Loucy (cell line): ENCODE data around the gene HDHD5.

ENCODE experiments used
- H2AFZ ChIP-seq: fragments of 200-600 bp; sonication (generic); 2 replicates; pipeline ENCODE4 v1.6.0; 2016; ENCODE audit warnings: antibody characterized with exemption, mild to moderate bottlenecking, low read length, moderate library complexity
- H3F3A ChIP-seq: fragments of 200-600 bp; 2 replicates; pipeline ENCODE4 v1.6.0; 2016; ENCODE audit warnings: antibody characterized with exemption, low read depth, mild to moderate bottlenecking
- H3K27me3 ChIP-seq: fragments of 200-600 bp; sonication (generic); 2 replicates; pipeline ENCODE4 v1.6.1; 2014; ENCODE audit warnings: low read length, mild to moderate bottlenecking; ENCODE audit not compliant: insufficient read depth, poor library complexity, severe bottlenecking
- H3K36me3 ChIP-seq: fragments of 200-600 bp; sonication (generic); 2 replicates; pipeline ENCODE4 v1.6.1; 2016; ENCODE audit warnings: low read length; ENCODE audit not compliant: insufficient read depth
- H3K4me1 ChIP-seq: fragments of 200-600 bp; sonication (generic); 2 replicates; pipeline ENCODE4 v1.5.1; 2014; ENCODE audit warnings: low read length, mild to moderate bottlenecking; ENCODE audit not compliant: insufficient read depth, poor library complexity, severe bottlenecking
- H3K4me2 ChIP-seq: fragments of 200-600 bp; sonication (generic); 2 replicates; pipeline ENCODE4 v1.6.0; 2014; ENCODE audit warnings: antibody characterized with exemption, low read length, low read depth, mild to moderate bottlenecking; ENCODE audit not compliant: poor library complexity, severe bottlenecking
- H3K4me3 ChIP-seq: fragments of 200-600 bp; sonication (generic); 2 replicates; pipeline ENCODE4 v1.5.1; 2014; ENCODE audit warnings: low read length, mild to moderate bottlenecking, mixed read lengths; ENCODE audit not compliant: poor library complexity, severe bottlenecking
- H3K79me2 ChIP-seq: fragments of 200-600 bp; sonication (generic); 2 replicates; pipeline ENCODE4 v1.6.1; 2014; ENCODE audit warnings: low read length; ENCODE audit not compliant: insufficient read depth
- H3K9ac ChIP-seq: fragments of 200-600 bp; sonication (generic); 2 replicates; pipeline ENCODE4 v1.6.0; 2014; ENCODE audit warnings: mild to moderate bottlenecking, low read depth, low read length, moderate library complexity; ENCODE audit not compliant: poor library complexity, severe bottlenecking
- H3K9me2 ChIP-seq: fragments of 200-600 bp; sonication (generic); replicated peaks from 2 replicates; pipeline ENCODE4 v1.6.1; 2016; ENCODE audit warnings: low read depth, low read length, mixed read lengths
- H3K9me3 ChIP-seq: fragments of 200-600 bp; sonication (generic); 2 replicates; pipeline ENCODE4 v1.6.1; 2014; ENCODE audit warnings: mild to moderate bottlenecking, antibody characterized with exemption, low read length, low read depth; ENCODE audit not compliant: insufficient read depth
- H4K20me1 ChIP-seq: fragments of 200-600 bp; sonication (generic); 2 replicates; pipeline ENCODE4 v1.6.0; 2014; ENCODE audit warnings: antibody characterized with exemption, low read length, mild to moderate bottlenecking; ENCODE audit not compliant: insufficient read depth, poor library complexity, severe bottlenecking
- CTCF ChIP-seq: fragments of 200-600 bp; sonication (generic); conservative IDR thresholded peaks from 2 replicates; pipeline ENCODE4 v1.5.1; 2014; ENCODE audit warnings: mild to moderate bottlenecking, antibody characterized with exemption, low read length
- EZH2phosphoT487 ChIP-seq: fragments of 200-600 bp; IDR thresholded peaks from 2 replicates; pipeline ENCODE4 v1.6.1; 2018; ENCODE audit warnings: antibody characterized with exemption, mild to moderate bottlenecking, moderate library complexity, borderline replicate concordance

HDHD5 gene

GRCh38 chr22:17137170-17137569 is 21.9 kb downstream of the HDHD5 start:
- H3K36me3 ChIP-seq, result peaks cover 54% of the 10 kb centered on the region; the same call in 1 of the 2 replicates
- H3K9ac ChIP-seq, result no peak overlapping the region
- no peaks in the 10 kb centered on the region for H3K27me3 ChIP-seq
- H3K79me2 ChIP-seq, result no peaks in the 10 kb centered on the region
- TF ChIP-seq EZH2phosphoT487 (no peak), CTCF (no peak)
- H3K4me1 ChIP-seq, result no peaks in the 10 kb centered on the region
- H4K20me1 ChIP-seq, result no peaks in the 10 kb centered on the region
- no peak overlapping the region for H2AFZ ChIP-seq
- no peak overlapping the region for H3K4me2 ChIP-seq
- no peaks in the 10 kb centered on the region for H3K9me3 ChIP-seq
- no peak overlapping the region for H3K4me3 ChIP-seq
- H3K9me2 ChIP-seq, result no peaks in the 10 kb centered on the region
- H3F3A ChIP-seq, result no peaks in the 10 kb centered on the region

GRCh38 chr22:17135153-17135760 is 23.8 kb downstream of the HDHD5 start:
- no peaks in the 10 kb centered on the region for H3K4me1 ChIP-seq
- H3K4me3 ChIP-seq, result no peak overlapping the region
- no peak overlapping the region for H3K4me2 ChIP-seq
- TF ChIP-seq CTCF (no peak), EZH2phosphoT487 (no peak)
- H3F3A ChIP-seq, result no peaks in the 10 kb centered on the region
- no peaks in the 10 kb centered on the region for H3K79me2 ChIP-seq
- H3K36me3 ChIP-seq, result peaks cover 35% of the 10 kb centered on the region; the same call in 1 of the 2 replicates
- H3K9me3 ChIP-seq, result no peaks in the 10 kb centered on the region
- no peak overlapping the region for H3K9ac ChIP-seq
- no peak overlapping the region for H2AFZ ChIP-seq
- no peaks in the 10 kb centered on the region for H3K9me2 ChIP-seq
- no peaks in the 10 kb centered on the region for H3K27me3 ChIP-seq
- no peaks in the 10 kb centered on the region for H4K20me1 ChIP-seq

GRCh38 chr22:17133137-17133536 is 25.9 kb downstream of the HDHD5 start:
- H3F3A ChIP-seq, result no peaks in the 10 kb centered on the region
- TF ChIP-seq EZH2phosphoT487 (no peak), CTCF (no peak)
- no peaks in the 10 kb centered on the region for H3K27me3 ChIP-seq
- peaks cover 19% of the 10 kb centered on the region; the same call in 1 of the 2 replicates for H3K36me3 ChIP-seq
- no peaks in the 10 kb centered on the region for H3K9me2 ChIP-seq
- no peak overlapping the region for H3K4me3 ChIP-seq
- H4K20me1 ChIP-seq, result no peaks in the 10 kb centered on the region
- H3K79me2 ChIP-seq, result no peaks in the 10 kb centered on the region
- H3K4me1 ChIP-seq, result no peaks in the 10 kb centered on the region
- H3K9me3 ChIP-seq, result no peaks in the 10 kb centered on the region
- H3K9ac ChIP-seq, result no peak overlapping the region
- no peak overlapping the region for H2AFZ ChIP-seq
- no peak overlapping the region for H3K4me2 ChIP-seq
